KOPT-K1 (cell line): ENCODE data around the gene POLR1B.
"Not testable (repeated sequence)": the region's sequence is repeated elsewhere in the genome, so short reads cannot be mapped to it uniquely, and the experiment has no call there.

Experiments
- H3K27ac ChIP-seq: fragments of 200-600 bp; sonication (generic); 2 replicates; pipeline ENCODE4 v1.5.1; 2016; ENCODE audit warnings: antibody characterized with exemption, mild to moderate bottlenecking, low read depth, low read length; ENCODE audit not compliant: poor library complexity, severe bottlenecking
- H3K36me3 ChIP-seq: fragments of 200-600 bp; sonication (generic); 2 replicates; pipeline ENCODE4 v1.5.1; 2017; ENCODE audit warnings: antibody characterized with exemption, mild to moderate bottlenecking, low read length, moderate library complexity; ENCODE audit not compliant: insufficient read depth
- H3K9me3 ChIP-seq: fragments of 200-600 bp; sonication (generic); 2 replicates; pipeline ENCODE4 v1.5.1; 2017; ENCODE audit warnings: antibody characterized with exemption, low read length, mild to moderate bottlenecking; ENCODE audit not compliant: insufficient read depth, poor library complexity, severe bottlenecking

The POLR1B gene

GRCh38 chr2:112604952-112605351, 62.7 kb downstream of the POLR1B start:
- Histone ChIP-seq H3K9me3 (no peaks in the 10 kb centered on the region), H3K27ac (no peak overlapping the region), H3K36me3 (no peaks in the 10 kb centered on the region)

- H3K36me3 ChIP-seq = no peaks in the 10 kb centered on the region
- H3K9me3 ChIP-seq = no peaks in the 10 kb centered on the region
- H3K27ac ChIP-seq = no peak overlapping the region
These were observed 63.7 kb downstream of the POLR1B start for GRCh38 chr2:112605926-112606325.

- Histone ChIP-seq H3K36me3 (no peaks in the 10 kb centered on the region), H3K9me3 (no peaks in the 10 kb centered on the region), H3K27ac (no peak overlapping the region)
These were observed 64.3 kb downstream of the POLR1B start for GRCh38 chr2:112606547-112606946.

- H3K36me3 ChIP-seq = no peaks in the 10 kb centered on the region
- no peak overlapping the region for H3K27ac ChIP-seq
- H3K9me3 ChIP-seq = no peaks in the 10 kb centered on the region
These were observed 65.6 kb downstream of the POLR1B start for GRCh38 chr2:112607680-112608438.

GRCh38 chr2:112609320-112609719, 67.1 kb downstream of the POLR1B start:
- H3K27ac ChIP-seq, H3K36me3 ChIP-seq, H3K9me3 ChIP-seq: not testable (repeated sequence)

- not testable (repeated sequence) for H3K27ac ChIP-seq, H3K9me3 ChIP-seq, H3K36me3 ChIP-seq
These were observed 70.0 kb downstream of the POLR1B start for GRCh38 chr2:112612283-112612682.

- no peaks in the 10 kb centered on the region for H3K9me3 ChIP-seq
- no peaks in the 10 kb centered on the region for H3K36me3 ChIP-seq
- H3K27ac ChIP-seq = no peak overlapping the region
These were observed 72.1 kb downstream of the POLR1B start for GRCh38 chr2:112614201-112614840.

GRCh38 chr2:112615051-112615450, 72.8 kb downstream of the POLR1B start:
- Histone ChIP-seq H3K36me3 (no peaks in the 10 kb centered on the region), H3K9me3 (no peaks in the 10 kb centered on the region), H3K27ac (no peak overlapping the region)

GRCh38 chr2:112615798-112616197, 73.5 kb downstream of the POLR1B start:
- H3K9me3 ChIP-seq, H3K27ac ChIP-seq, H3K36me3 ChIP-seq: not testable (repeated sequence)

GRCh38 chr2:112618383-112618782, 76.1 kb downstream of the POLR1B start:
- H3K36me3 ChIP-seq = no peaks in the 10 kb centered on the region
- H3K27ac ChIP-seq = no peak overlapping the region
- H3K9me3 ChIP-seq = no peaks in the 10 kb centered on the region

- Histone ChIP-seq H3K9me3 (no peaks in the 10 kb centered on the region), H3K27ac (no peak overlapping the region), H3K36me3 (no peaks in the 10 kb centered on the region)
These were observed 79.7 kb downstream of the POLR1B start for GRCh38 chr2:112621790-112622527.

- no peak overlapping the region for H3K27ac ChIP-seq
- H3K9me3 ChIP-seq = no peaks in the 10 kb centered on the region
- no peaks in the 10 kb centered on the region for H3K36me3 ChIP-seq
These were observed 80.2 kb downstream of the POLR1B start for GRCh38 chr2:112622528-112622849.

GRCh38 chr2:112623913-112624777, 81.9 kb downstream of the POLR1B start:
- Histone ChIP-seq H3K9me3 (no peaks in the 10 kb centered on the region), H3K27ac (no peak overlapping the region), H3K36me3 (no peaks in the 10 kb centered on the region)

GRCh38 chr2:112625474-112626114, 83.3 kb downstream of the POLR1B start:
- H3K9me3 ChIP-seq = no peaks in the 10 kb centered on the region
- H3K36me3 ChIP-seq = no peaks in the 10 kb centered on the region
- no peak overlapping the region for H3K27ac ChIP-seq
